ENCODE measurements around the gene CFAP77.

GRCh38 chr9:132511191-132511999, 101.4 kb downstream of the CFAP77 start:
- TF ChIP-seq POLR2A (IDR thresholded peaks at IDR 0.05) (no peak), CTCF (IDR thresholded peaks at IDR 0.05) (no peak)

Data from breast epithelium (tissue), 3 donors.